GM12874 (cell line): ENCODE results near the gene FXYD2.

Experiments used
- TF ChIP-seq, protein P1 (sequence below): IDR thresholded peaks from 2 replicates; pipeline ENCODE4 v1.5.1; 2011; ENCODE audit warnings: low read depth, mild to moderate bottlenecking, control low read depth, low read length, moderate library complexity; ENCODE audit not compliant: insufficient read depth

Gene FXYD2

DNA sequence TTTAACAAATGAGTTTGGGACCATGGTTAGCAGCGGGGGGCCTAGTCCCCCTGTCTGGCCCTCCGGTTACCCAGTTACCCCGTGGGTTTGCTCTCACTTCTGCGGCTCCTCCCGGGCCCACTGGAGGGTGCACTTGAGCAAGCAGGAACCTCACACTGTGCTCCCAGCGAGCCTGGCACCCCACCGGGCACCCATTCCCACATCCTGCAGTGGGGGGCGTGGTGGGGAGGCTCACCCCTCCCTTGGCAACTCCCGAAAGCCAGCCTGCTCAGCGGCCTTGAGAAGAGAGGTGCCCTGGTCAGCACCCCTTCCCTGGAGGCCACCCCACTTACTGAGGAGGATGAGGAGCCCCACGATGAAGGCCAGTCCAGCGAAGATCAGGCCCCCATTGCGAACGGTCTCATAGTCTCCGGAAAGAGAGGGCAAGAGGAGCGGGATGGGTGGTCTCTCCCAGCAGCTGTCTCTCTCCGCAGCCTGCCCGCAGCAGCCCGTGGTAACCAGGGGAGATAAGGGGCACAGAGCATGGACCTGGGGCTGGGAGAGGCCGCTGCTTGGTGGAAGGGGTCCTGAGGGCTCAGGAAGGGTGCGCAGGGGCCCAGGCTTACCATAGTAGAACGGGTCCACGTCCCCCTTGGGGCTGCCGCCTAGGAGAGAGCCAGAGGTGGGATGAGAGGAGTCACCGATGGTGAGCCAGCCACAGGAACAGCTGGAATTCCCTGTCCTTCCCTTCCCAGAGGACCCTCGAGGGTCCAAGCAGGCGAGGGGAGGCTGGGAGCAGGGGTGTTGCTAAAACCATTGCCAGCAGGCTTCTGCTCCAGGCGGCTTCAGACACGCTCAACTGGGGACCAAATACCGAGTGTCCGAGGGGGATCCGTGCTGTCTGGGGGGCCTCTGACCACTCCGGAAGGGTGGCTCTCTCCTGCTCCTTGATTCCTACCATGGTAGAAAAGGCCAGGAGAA is 2.2 kb downstream of the FXYD2 start:
- TF ChIP-seq, protein P1, sequence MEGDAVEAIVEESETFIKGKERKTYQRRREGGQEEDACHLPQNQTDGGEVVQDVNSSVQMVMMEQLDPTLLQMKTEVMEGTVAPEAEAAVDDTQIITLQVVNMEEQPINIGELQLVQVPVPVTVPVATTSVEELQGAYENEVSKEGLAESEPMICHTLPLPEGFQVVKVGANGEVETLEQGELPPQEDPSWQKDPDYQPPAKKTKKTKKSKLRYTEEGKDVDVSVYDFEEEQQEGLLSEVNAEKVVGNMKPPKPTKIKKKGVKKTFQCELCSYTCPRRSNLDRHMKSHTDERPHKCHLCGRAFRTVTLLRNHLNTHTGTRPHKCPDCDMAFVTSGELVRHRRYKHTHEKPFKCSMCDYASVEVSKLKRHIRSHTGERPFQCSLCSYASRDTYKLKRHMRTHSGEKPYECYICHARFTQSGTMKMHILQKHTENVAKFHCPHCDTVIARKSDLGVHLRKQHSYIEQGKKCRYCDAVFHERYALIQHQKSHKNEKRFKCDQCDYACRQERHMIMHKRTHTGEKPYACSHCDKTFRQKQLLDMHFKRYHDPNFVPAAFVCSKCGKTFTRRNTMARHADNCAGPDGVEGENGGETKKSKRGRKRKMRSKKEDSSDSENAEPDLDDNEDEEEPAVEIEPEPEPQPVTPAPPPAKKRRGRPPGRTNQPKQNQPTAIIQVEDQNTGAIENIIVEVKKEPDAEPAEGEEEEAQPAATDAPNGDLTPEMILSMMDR = peak; percentile 85

DNA sequence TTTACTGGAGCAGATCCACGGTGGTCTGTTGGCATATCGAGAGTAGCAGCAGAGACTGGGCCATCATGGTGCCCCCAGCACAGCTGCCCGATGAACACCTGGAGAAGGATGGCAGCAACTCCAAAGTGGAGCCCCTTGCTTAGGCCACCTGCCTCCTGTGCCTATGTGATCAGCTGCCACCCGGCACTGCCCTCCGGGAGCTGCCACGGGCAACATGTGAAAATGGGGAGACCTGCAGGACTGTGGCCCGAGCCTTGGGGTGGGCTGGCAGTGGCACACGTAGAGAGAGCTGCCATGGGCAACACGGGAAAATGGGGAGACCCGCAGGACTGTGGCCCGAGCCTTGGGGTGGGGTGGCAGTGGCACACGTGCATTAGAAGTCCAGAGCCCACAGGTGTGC is 3.1 kb downstream of the FXYD2 start:
- TF ChIP-seq, protein P1 = no peak

DNA sequence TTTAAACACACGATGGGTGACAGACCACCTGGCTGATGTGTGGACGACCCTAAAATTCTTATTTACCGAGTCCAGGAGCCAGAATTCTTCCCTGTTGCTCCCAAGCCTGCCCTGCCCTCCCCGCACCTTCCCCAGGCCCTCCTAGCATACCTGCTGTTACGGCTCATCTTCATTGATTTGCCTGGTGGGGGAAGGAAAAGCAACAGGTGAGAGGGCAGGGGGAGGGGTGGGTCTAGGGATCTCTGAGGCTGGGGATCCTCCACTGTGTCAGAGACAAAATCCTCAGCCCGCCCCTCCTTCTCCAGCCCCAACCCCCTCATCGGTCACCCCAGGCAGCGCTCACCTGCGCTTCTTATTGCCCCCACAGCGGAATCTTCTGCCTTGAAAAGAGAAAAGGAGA is 4.0 kb downstream of the FXYD2 start:
- TF ChIP-seq, protein P1 = no peak

DNA sequence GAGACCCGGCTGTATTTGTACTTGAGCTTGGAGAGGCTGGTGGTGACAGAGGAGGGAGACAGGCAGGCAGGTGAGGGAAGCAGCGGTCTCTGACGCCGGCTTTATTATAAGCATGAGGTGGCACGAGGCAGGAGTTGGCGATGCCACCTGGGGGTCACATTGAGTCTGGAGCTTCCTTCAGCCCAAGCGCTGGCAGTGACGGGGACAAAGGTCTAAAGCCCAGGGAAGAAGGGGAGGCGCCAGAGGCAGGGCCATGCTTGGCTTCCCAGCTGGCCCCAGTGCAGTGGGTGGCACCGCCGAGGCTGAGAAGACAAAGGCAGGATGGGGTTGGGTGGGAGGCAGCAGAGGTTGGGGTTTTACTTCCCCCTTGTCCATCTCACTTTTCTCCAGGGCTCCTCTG is 4.5 kb downstream of the FXYD2 start:
- TF ChIP-seq, protein P1 = no peak

DNA sequence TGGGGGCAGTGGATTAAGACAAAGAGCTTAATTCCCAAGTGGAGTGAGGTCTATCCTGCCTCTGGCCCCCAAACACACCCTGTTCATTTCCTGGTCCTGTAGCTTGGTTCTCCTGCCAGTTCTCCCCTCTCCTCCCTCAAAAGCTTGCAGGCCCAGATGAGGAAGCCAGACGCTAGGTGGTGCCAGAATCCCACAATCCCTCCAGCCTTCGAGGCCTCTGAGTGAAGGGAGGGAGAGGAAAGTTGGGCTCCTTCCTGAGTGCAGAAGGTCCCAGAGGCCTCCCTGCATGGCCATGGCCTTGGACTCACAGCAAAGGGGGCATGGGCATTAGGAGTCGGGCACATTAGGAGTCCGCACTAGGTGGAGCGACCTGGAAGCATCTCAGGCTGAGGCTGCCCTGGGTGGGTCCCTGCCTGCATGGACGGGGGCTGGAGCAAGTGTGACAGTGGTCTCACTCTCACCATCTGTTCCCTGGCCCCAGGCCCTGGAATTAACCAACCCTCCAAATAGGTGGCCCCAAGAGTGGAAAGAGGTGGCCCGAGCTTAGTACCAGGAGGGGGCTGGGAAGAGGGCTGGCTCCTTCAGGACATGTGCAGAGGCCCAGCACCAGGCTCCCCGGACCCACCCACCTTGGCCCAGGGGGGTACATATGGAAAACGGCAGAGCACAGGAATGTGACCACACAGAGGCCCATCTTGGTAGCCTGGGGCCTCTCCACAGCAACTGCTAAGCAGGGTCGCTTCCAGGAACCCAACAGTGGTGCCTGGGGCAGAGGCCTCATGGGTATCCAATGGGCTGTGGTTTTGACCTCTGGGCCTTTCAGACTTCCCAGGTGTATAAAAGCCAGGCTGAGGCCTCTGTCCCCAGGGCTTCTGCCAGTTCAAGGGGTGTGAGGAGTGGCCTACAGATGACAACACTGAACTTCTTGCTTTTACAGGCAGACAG is 5.2 kb downstream of the FXYD2 start:
- TF ChIP-seq, protein P1 = peak; percentile 62

DNA sequence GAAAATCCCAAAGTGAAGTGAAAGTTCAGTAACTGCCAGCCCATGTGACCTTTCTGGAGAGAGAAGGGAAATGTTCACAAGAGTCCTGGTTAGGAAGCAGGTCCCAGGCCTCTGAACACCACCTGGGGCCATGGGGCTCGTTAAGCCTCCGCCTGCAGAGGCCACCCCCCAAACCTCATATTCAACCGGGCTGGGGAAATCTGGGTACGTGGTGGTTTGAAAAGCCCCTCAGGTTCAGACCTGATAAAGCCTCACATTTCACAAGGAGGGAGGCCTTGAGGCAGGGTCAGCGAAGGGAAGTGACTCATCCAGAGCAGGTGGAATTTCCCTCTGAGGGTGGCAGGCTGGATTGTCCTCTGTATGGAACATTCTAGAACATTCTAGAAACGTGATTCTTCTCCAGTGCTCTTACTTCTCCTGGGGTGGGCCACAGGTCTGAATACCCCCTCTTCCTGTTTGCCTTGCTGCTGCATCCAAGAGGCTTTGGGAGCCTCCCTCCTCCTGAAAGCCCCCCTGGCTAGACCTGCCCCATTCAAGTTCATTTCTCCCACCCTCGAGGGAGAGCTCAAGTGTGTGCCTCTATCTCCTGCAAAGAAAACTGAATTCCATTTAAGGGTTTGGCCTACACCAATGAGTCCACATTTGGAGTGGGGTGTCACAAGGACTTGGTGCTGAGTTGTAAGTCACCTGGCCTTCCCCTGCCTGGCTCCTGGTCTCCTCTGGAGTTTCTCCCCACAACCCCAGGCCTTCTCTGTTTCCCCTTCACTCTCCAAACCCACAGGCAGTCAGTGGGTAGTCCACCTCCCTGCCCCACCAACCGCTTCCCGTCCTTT is 6.3 kb downstream of the FXYD2 start:
- TF ChIP-seq, protein P1 = no peak
